ENCODE data around the gene IL18. TPM values are rescaled to one million over a fixed set of nuclear protein-coding genes. Genes with fewer than 3 reads are reported as not detected.
"Not testable (repeated sequence)": the region's sequence is repeated elsewhere in the genome, so short reads cannot be mapped to it uniquely, and the experiment has no call there.

Gene IL18
- total RNA-seq, 1 experiment from 2014 or later, result 119 TPM

- in situ Hi-C loops (cut with HindIII; ENCODE audit: low pct_unique_long_range_greater_than_20kb, low sequenced_read_pairs), result no loop called here
- no peak for DNase-seq (ENCODE audit: low read depth)
Measured at GRCh38 chr11:112134473-112134872, 29.4 kb downstream of the IL18 start.

GRCh38 chr11:112132737-112133136, 31.2 kb downstream of the IL18 start:
- no peak for DNase-seq (ENCODE audit: low read depth)

GRCh38 chr11:112129656-112130055, 34.2 kb downstream of the IL18 start:
- in situ Hi-C loops (cut with HindIII; ENCODE audit: low pct_unique_long_range_greater_than_20kb, low sequenced_read_pairs), result no loop called here
- DNase-seq (ENCODE audit: low read depth), result no peak

More at GRCh38 chr11:112132737-112133136, 31.2 kb downstream of the IL18 start:
- in situ Hi-C loops (cut with HindIII; ENCODE audit: low pct_unique_long_range_greater_than_20kb, low sequenced_read_pairs), result no loop called here

- in situ Hi-C loops (cut with HindIII; ENCODE audit: low pct_unique_long_range_greater_than_20kb, low sequenced_read_pairs), result no loop called here
- DNase-seq (ENCODE audit: low read depth), result peak; percentile 82
Measured at GRCh38 chr11:112128483-112129121, 35.3 kb downstream of the IL18 start.

- no peak for DNase-seq (ENCODE audit: low read depth)
- in situ Hi-C loops (cut with HindIII; ENCODE audit: low pct_unique_long_range_greater_than_20kb, low sequenced_read_pairs), result no loop called here
Measured at GRCh38 chr11:112127056-112127455, 36.8 kb downstream of the IL18 start.

- DNase-seq (ENCODE audit: low read depth), result no peak
- in situ Hi-C loops (cut with HindIII; ENCODE audit: low pct_unique_long_range_greater_than_20kb, low sequenced_read_pairs), result no loop called here
Measured at GRCh38 chr11:112123129-112123528, 40.8 kb downstream of the IL18 start.

GRCh38 chr11:112121981-112122615, 41.8 kb downstream of the IL18 start:
- DNase-seq (ENCODE audit: low read depth), result no peak
- in situ Hi-C loops (cut with HindIII; ENCODE audit: low pct_unique_long_range_greater_than_20kb, low sequenced_read_pairs), result no loop called here

GRCh38 chr11:112118176-112118575, 45.7 kb downstream of the IL18 start:
- no peak for DNase-seq (ENCODE audit: low read depth)
- in situ Hi-C loops (cut with HindIII; ENCODE audit: low pct_unique_long_range_greater_than_20kb, low sequenced_read_pairs), result no loop called here

- in situ Hi-C loops (cut with HindIII; ENCODE audit: low pct_unique_long_range_greater_than_20kb, low sequenced_read_pairs), result no loop called here
Measured at GRCh38 chr11:112115386-112115785, 48.5 kb downstream of the IL18 start.

GRCh38 chr11:112114460-112114859, 49.4 kb downstream of the IL18 start:
- in situ Hi-C loops (cut with HindIII; ENCODE audit: low pct_unique_long_range_greater_than_20kb, low sequenced_read_pairs), result no loop called here
- no peak for DNase-seq (ENCODE audit: low read depth)

More at GRCh38 chr11:112115386-112115785, 48.5 kb downstream of the IL18 start:
- DNase-seq (ENCODE audit: low read depth), result no peak

- peak; percentile 53 for DNase-seq (ENCODE audit: low read depth)
- in situ Hi-C loops (cut with HindIII; ENCODE audit: low pct_unique_long_range_greater_than_20kb, low sequenced_read_pairs), result no loop called here
Measured at GRCh38 chr11:112113539-112114457, 50.1 kb downstream of the IL18 start.

GRCh38 chr11:112106070-112106469, 57.8 kb downstream of the IL18 start:
- in situ Hi-C loops (cut with HindIII; ENCODE audit: low pct_unique_long_range_greater_than_20kb, low sequenced_read_pairs), result loop anchor here (10.0 kb wide), 1 partner anchor 49 kb away; no protein-coding TSS in a partner anchor
- DNase-seq (ENCODE audit: low read depth), result peak; percentile 57

- in situ Hi-C loops (cut with HindIII; ENCODE audit: low pct_unique_long_range_greater_than_20kb, low sequenced_read_pairs), result loop anchor here (10.0 kb wide), 1 partner anchor 51 kb away; no protein-coding TSS in a partner anchor
- DNase-seq (ENCODE audit: low read depth), result no peak
Measured at GRCh38 chr11:112103446-112103845, 60.4 kb downstream of the IL18 start.

- no peak for DNase-seq (ENCODE audit: low read depth)
- in situ Hi-C loops (cut with HindIII; ENCODE audit: low pct_unique_long_range_greater_than_20kb, low sequenced_read_pairs), result loop anchor here (10.0 kb wide), 1 partner anchor 54 kb away; no protein-coding TSS in a partner anchor
Measured at GRCh38 chr11:112100462-112100861, 63.4 kb downstream of the IL18 start.

GRCh38 chr11:112097734-112098528, 66.0 kb downstream of the IL18 start:
- in situ Hi-C loops (cut with HindIII; ENCODE audit: low pct_unique_long_range_greater_than_20kb, low sequenced_read_pairs), result no loop called here
- no peak for DNase-seq (ENCODE audit: low read depth)

GRCh38 chr11:112096194-112096593, 67.7 kb downstream of the IL18 start:
- in situ Hi-C loops (cut with HindIII; ENCODE audit: low pct_unique_long_range_greater_than_20kb, low sequenced_read_pairs), result no loop called here
- DNase-seq (ENCODE audit: low read depth), result no peak

- DNase-seq (ENCODE audit: low read depth); in situ Hi-C loops (cut with HindIII; ENCODE audit: low pct_unique_long_range_greater_than_20kb, low sequenced_read_pairs): not testable (repeated sequence)
Measured at GRCh38 chr11:112095302-112095701, 68.6 kb downstream of the IL18 start.
